SK-N-MC (cell line): ENCODE results near the gene PLA1A.

Experiments used
- EZH2 ChIP-seq: fragments of 200-600 bp; sonication (generic); IDR thresholded peaks from one replicate; pipeline ENCODE4 v1.6.1; 2017; ENCODE audit warnings: antibody characterized with exemption
- FOXP2 ChIP-seq: optimal IDR thresholded peaks from 2 replicates; pipeline ENCODE3; 2011; ENCODE audit warnings: mild to moderate bottlenecking, moderate library complexity; ENCODE audit not compliant: insufficient read depth; ENCODE audit errors: extremely low read length, control extremely low read depth
- POLR2AphosphoS5 ChIP-seq: IDR thresholded peaks from 2 replicates; pipeline ENCODE4 v1.6.1; 2012; ENCODE audit warnings: mild to moderate bottlenecking, low read depth, low read length, borderline replicate concordance

DNA sequence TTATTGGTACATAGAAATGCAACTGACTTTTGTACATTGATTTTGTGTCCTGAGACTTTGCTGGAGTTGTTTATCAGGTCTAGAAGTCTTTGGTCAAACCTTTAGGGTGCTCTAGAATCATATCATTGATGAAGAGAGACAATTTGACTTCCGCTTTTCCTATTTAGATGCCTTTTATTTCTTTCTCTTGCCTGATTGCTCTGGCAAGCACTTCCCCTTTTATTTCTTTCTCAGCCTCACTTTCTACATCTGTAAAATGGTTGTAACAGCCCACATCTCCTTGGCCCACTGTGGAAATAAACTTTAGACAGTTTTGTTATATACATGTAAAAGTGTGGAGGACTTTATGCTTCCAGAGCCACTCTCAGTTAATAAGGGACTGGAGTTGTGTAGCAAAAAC is 14.0 kb downstream of the PLA1A start:
- TF ChIP-seq POLR2AphosphoS5 (no peak), EZH2 (no peak), FOXP2 (no peak)
